GM19351 (cell line): ENCODE measurements around the gene ACTMAP.
"Not testable (repeated sequence)": the region's sequence is repeated elsewhere in the genome, so short reads cannot be mapped to it uniquely, and the experiment has no call there.

ENCODE experiments used
- ATAC-seq: cut with Tn5 transposase; IDR thresholded peaks from one replicate; pipeline ENCODE4 v1.9.1; 2021; ENCODE audit warnings: mild to moderate bottlenecking, moderate library complexity; ENCODE audit not compliant: unreplicated experiment

The ACTMAP gene

GRCh38 chr19:40776364-40776763 is 26.1 kb upstream of the ACTMAP start:
- ATAC-seq = no peak

- no peak for ATAC-seq
These were observed 25.4 kb upstream of the ACTMAP start for GRCh38 chr19:40775632-40776022.

GRCh38 chr19:40774916-40775631 is 24.8 kb upstream of the ACTMAP start, which contains the start of gene MIA:
MIA (plus strand) TSS chr19:40775521; CDS start chr19:40775543, 22 bp downstream.
- ATAC-seq = no peak

- ATAC-seq = not testable (repeated sequence)
These were observed 21.0 kb upstream of the ACTMAP start for GRCh38 chr19:40771101-40771862.

- no peak for ATAC-seq
These were observed 18.6 kb upstream of the ACTMAP start for GRCh38 chr19:40768869-40769268.

- ATAC-seq = not testable (repeated sequence)
These were observed 16.1 kb upstream of the ACTMAP start for GRCh38 chr19:40766385-40766784.

GRCh38 chr19:40763963-40764362 is 13.7 kb upstream of the ACTMAP start:
- no peak for ATAC-seq

GRCh38 chr19:40763526-40763925 is 13.2 kb upstream of the ACTMAP start:
- ATAC-seq = no peak

GRCh38 chr19:40762754-40763470 is 12.6 kb upstream of the ACTMAP start:
- ATAC-seq = no peak

- ATAC-seq = no peak
These were observed 9.1 kb upstream of the ACTMAP start for GRCh38 chr19:40759352-40759751.

- ATAC-seq = no peak
These were observed 8.2 kb upstream of the ACTMAP start for GRCh38 chr19:40758491-40758890.

- no peak for ATAC-seq
These were observed 6.3 kb upstream of the ACTMAP start for GRCh38 chr19:40756502-40757110.

GRCh38 chr19:40755791-40756190 is 5.5 kb upstream of the ACTMAP start:
- no peak for ATAC-seq

- ATAC-seq = no peak
These were observed 5.0 kb upstream of the ACTMAP start for GRCh38 chr19:40755248-40755624.

- ATAC-seq = no peak
These were observed 4.5 kb upstream of the ACTMAP start for GRCh38 chr19:40754611-40755247.

GRCh38 chr19:40752257-40752781 is 2.0 kb upstream of the ACTMAP start:
- ATAC-seq = no peak

GRCh38 chr19:40750874-40751537 is 729 bp upstream of the ACTMAP start, which contains the start of gene SNRPA:
SNRPA (plus strand) TSS chr19:40751203; CDS start chr19:40751409, 206 bp downstream.
- ATAC-seq = peak; percentile 53

- no peak for ATAC-seq
These were observed 2.7 kb downstream of the ACTMAP start for GRCh38 chr19:40747536-40747935.

- no peak for ATAC-seq
These were observed 4.9 kb downstream of the ACTMAP start for GRCh38 chr19:40745402-40745780.
